IMR-90 (cell line): ENCODE data around the gene MYO7B. TPM values are rescaled to one million over a fixed set of nuclear protein-coding genes. Genes with fewer than 3 reads are reported as not detected.

Experiments
- ATAC-seq: fragments of 200-7000 bp; cut with Tn5 transposase; 2 replicates; pipeline ENCODE4 v1.9.1; 2020; ENCODE audit warnings: low read depth, mild to moderate bottlenecking, moderate library complexity
- BruUV-seq: library from RNA; stranded (reverse); fragments of 400-500 nt; replicated peaks from 2 replicates; lab custom pipeline; 2021; lab: Mats Ljungman, UMichigan
- CTCF ChIA-PET: fragments of 300-600 bp; formaldehyde crosslinking; extraction: SDS; loops from one replicate; lab custom pipeline; 2021; ENCODE audit warnings: antibody characterized with exemption; lab: Yijun Ruan, JAX
- POLR2A ChIA-PET: fragments of 300-600 bp; sonication (Branson Sonifier 250); formaldehyde crosslinking; loops from one replicate; lab custom pipeline; 2022; ENCODE audit warnings: antibody characterized with exemption; ENCODE audit not compliant: unreplicated experiment; lab: Charles Lee
- DNase-seq: peaks from one replicate; pipeline ENCODE4 v3.0.0; 2013
- H2AFZ ChIP-seq: replicated peaks from 2 replicates; pipeline ENCODE3; 2013; ENCODE audit warnings: low read length, mild to moderate bottlenecking; ENCODE audit not compliant: poor library complexity
- H2AK5ac ChIP-seq: 2 replicates; pipeline ENCODE4 v1.6.1; 2013; ENCODE audit warnings: low read depth, low read length, inconsistent platforms
- H2AK9ac ChIP-seq: replicated peaks from 2 replicates; pipeline ENCODE3; 2013; ENCODE audit warnings: mild to moderate bottlenecking, low read depth, low read length, moderate library complexity; ENCODE audit not compliant: poor library complexity
- H2BK120ac ChIP-seq: 2 replicates; pipeline ENCODE4 v1.6.1; 2013; ENCODE audit warnings: low read depth, low read length, inconsistent platforms
- H2BK15ac ChIP-seq: 3 replicates; pipeline ENCODE4 v1.6.1; 2013; ENCODE audit warnings: low read depth, low read length, inconsistent platforms
- H2BK20ac ChIP-seq: 2 replicates; pipeline ENCODE4 v1.6.1; 2013; ENCODE audit warnings: low read depth, mild to moderate bottlenecking, inconsistent platforms, low read length, moderate library complexity
- H2BK5ac ChIP-seq: 2 replicates; pipeline ENCODE4 v1.6.1; 2013; ENCODE audit warnings: mild to moderate bottlenecking, low read depth, low read length, inconsistent platforms; ENCODE audit not compliant: poor library complexity, severe bottlenecking
- H3K14ac ChIP-seq: replicated peaks from 2 replicates; pipeline ENCODE4 v1.6.1; 2013; ENCODE audit warnings: low read depth, low read length, inconsistent platforms
- H3K18ac ChIP-seq: 2 replicates; pipeline ENCODE4 v1.6.1; 2013; ENCODE audit warnings: low read depth, low read length, control low read depth
- H3K23ac ChIP-seq: 2 replicates; pipeline ENCODE4 v1.6.1; 2013; ENCODE audit warnings: low read depth, low read length, inconsistent platforms
- H3K27ac ChIP-seq: 2 replicates; pipeline ENCODE4 v1.5.1; 2013; ENCODE audit warnings: mild to moderate bottlenecking, control low read depth, low read length; ENCODE audit not compliant: insufficient read depth
- H3K27me3 ChIP-seq: 2 replicates; pipeline ENCODE4 v1.6.1; 2013; ENCODE audit warnings: low read length; ENCODE audit not compliant: control insufficient read depth, insufficient read depth
- H3K36me3 ChIP-seq: 2 replicates; pipeline ENCODE4 v1.6.1; 2013; ENCODE audit warnings: low read length, mixed read lengths; ENCODE audit not compliant: control insufficient read depth, insufficient read depth
- H3K4ac ChIP-seq: 2 replicates; pipeline ENCODE4 v1.6.1; 2013; ENCODE audit warnings: low read depth, low read length, inconsistent platforms
- H3K4me1 ChIP-seq: 2 replicates; pipeline ENCODE4 v1.6.1; 2013; ENCODE audit warnings: low read length, mixed read lengths; ENCODE audit not compliant: control insufficient read depth, insufficient read depth
- H3K4me2 ChIP-seq: 2 replicates; pipeline ENCODE4 v1.6.1; 2013; ENCODE audit warnings: low read depth, mild to moderate bottlenecking, control low read depth, low read length, moderate library complexity
- H3K4me3 ChIP-seq: 2 replicates; pipeline ENCODE4 v1.5.1; 2013; ENCODE audit warnings: low read depth, mild to moderate bottlenecking, control low read depth, low read length, moderate library complexity; ENCODE audit not compliant: insufficient read depth
- H3K56ac ChIP-seq: 2 replicates; pipeline ENCODE4 v1.6.1; 2013; ENCODE audit warnings: low read length, inconsistent platforms; ENCODE audit not compliant: insufficient read depth; ENCODE audit errors: extremely low read depth
- H3K79me1 ChIP-seq, 2 experiments: 2 replicates each; pipeline ENCODE4 v1.6.1; 2013; ENCODE audit warnings: low read length in 2 of 2, inconsistent platforms in 1 of 2, low read depth in 1 of 2
- H3K9ac ChIP-seq: 2 replicates; pipeline ENCODE4 v1.6.1; 2013; ENCODE audit warnings: low read depth, low read length, control low read depth
- H3K9me1 ChIP-seq: 2 replicates; pipeline ENCODE4 v1.6.1; 2013; ENCODE audit warnings: low read length, inconsistent platforms; ENCODE audit not compliant: insufficient read depth
- H3K9me3 ChIP-seq: 2 replicates; pipeline ENCODE4 v1.6.1; 2013; ENCODE audit warnings: low read length; ENCODE audit not compliant: control insufficient read depth, insufficient read depth
- H4K20me1 ChIP-seq: 2 replicates; pipeline ENCODE4 v1.6.1; 2013; ENCODE audit warnings: low read length, inconsistent platforms; ENCODE audit not compliant: insufficient read depth
- H4K5ac ChIP-seq: 2 replicates; pipeline ENCODE4 v1.6.1; 2013; ENCODE audit warnings: mild to moderate bottlenecking, low read depth, low read length, control low read depth
- H4K8ac ChIP-seq, 2 experiments: 2 replicates each; pipeline ENCODE4 v1.6.1; 2013; ENCODE audit warnings: low read depth in 2 of 2, low read length in 2 of 2, control low read depth in 1 of 2, inconsistent platforms in 1 of 2
- H4K91ac ChIP-seq: 2 replicates; pipeline ENCODE4 v1.6.1; 2013; ENCODE audit warnings: low read depth, low read length, inconsistent platforms; ENCODE audit not compliant: insufficient read depth
- BHLHE40 ChIP-seq: fragments of 150-350 bp; IDR thresholded peaks from 2 replicates; pipeline ENCODE4 v1.6.1; 2016; ENCODE audit warnings: mild to moderate bottlenecking, low read depth, low read length
- CEBPB ChIP-seq: IDR thresholded peaks from 2 replicates; pipeline ENCODE4 v1.6.1; 2012; ENCODE audit warnings: low read depth, low read length, improper control_type of control experiment
- CHD1 ChIP-seq: IDR thresholded peaks from 2 replicates; pipeline ENCODE4 v1.6.1; 2012; ENCODE audit warnings: low read depth, low read length, improper control_type of control experiment
- CTCF ChIP-seq: conservative IDR thresholded peaks from 2 replicates; pipeline ENCODE4 v1.5.1; 2012; ENCODE audit warnings: mild to moderate bottlenecking, low read depth, low read length, improper control_type of control experiment
- ELK1 ChIP-seq: fragments of 150-350 bp; IDR thresholded peaks from 2 replicates; pipeline ENCODE4 v1.6.1; 2016; ENCODE audit warnings: low read depth, mild to moderate bottlenecking, low read length, moderate library complexity, borderline replicate concordance
- FOS ChIP-seq: fragments of 150-350 bp; IDR thresholded peaks from 2 replicates; pipeline ENCODE4 v1.6.1; 2016; ENCODE audit warnings: low read depth, low read length
- MAFK ChIP-seq: IDR thresholded peaks from 2 replicates; pipeline ENCODE4 v1.6.1; 2012; ENCODE audit warnings: low read depth, low read length, improper control_type of control experiment
- MAZ ChIP-seq: IDR thresholded peaks from 2 replicates; pipeline ENCODE4 v1.6.1; 2012; ENCODE audit warnings: low read depth, mild to moderate bottlenecking, low read length, improper control_type of control experiment, moderate library complexity, borderline replicate concordance
- MXI1 ChIP-seq: IDR thresholded peaks from 2 replicates; pipeline ENCODE4 v1.6.1; 2012; ENCODE audit warnings: low read depth, mild to moderate bottlenecking, low read length, moderate library complexity, borderline replicate concordance
- NFE2L2 ChIP-seq: fragments of 150-350 bp; IDR thresholded peaks from 2 replicates; pipeline ENCODE4 v1.6.1; 2016; ENCODE audit warnings: low read depth, mild to moderate bottlenecking, low read length
- POLR2A ChIP-seq: IDR thresholded peaks from 2 replicates; pipeline ENCODE4 v1.6.1; 2012; ENCODE audit warnings: mild to moderate bottlenecking, low read depth, low read length
- RAD21 ChIP-seq: IDR thresholded peaks from 2 replicates; pipeline ENCODE4 v1.6.1; 2012; ENCODE audit warnings: low read length, improper control_type of control experiment
- RCOR1 ChIP-seq: IDR thresholded peaks from 2 replicates; pipeline ENCODE4 v1.6.1; 2012; ENCODE audit warnings: mild to moderate bottlenecking, low read length, improper control_type of control experiment; ENCODE audit not compliant: insufficient replicate concordance
- RFX5 ChIP-seq: IDR thresholded peaks from 2 replicates; pipeline ENCODE4 v1.8.0; 2012; ENCODE audit warnings: low read depth, mild to moderate bottlenecking, low read length, moderate library complexity
- SMC3 ChIP-seq: fragments of 150-350 bp; IDR thresholded peaks from 2 replicates; pipeline ENCODE4 v1.6.1; 2016; ENCODE audit warnings: low read depth, mild to moderate bottlenecking, antibody characterized with exemption, low read length, moderate library complexity
- USF2 ChIP-seq: fragments of 150-350 bp; IDR thresholded peaks from 2 replicates; pipeline ENCODE4 v1.6.1; 2017; ENCODE audit warnings: mild to moderate bottlenecking, antibody characterized with exemption, low read length, low read depth
- WGBS, 2 experiments: methylation state at CpG; one replicate each; pipeline versions ENCODE4 v1.1.5 to v1.1.7; 2013; ENCODE audit warnings: missing lambda C conversion rate in 2 of 2; ENCODE audit not compliant: insufficient read length in 1 of 2; ENCODE audit errors: extremely low coverage in 2 of 2; 5-methylcytosine and 5-hydroxymethylcytosine counted together
- dilution Hi-C: fragments of 300-500 bp; cut with HindIII; formaldehyde crosslinking; loops from one replicate; pipeline ENCODE4 v1.14.3; 2018; ENCODE audit warnings: low sequenced_read_pairs; ENCODE audit not compliant: unreplicated experiment
- in situ Hi-C: fragments of 300-500 bp; cut with MboI; formaldehyde crosslinking; loops from 3 replicates; pipeline ENCODE4 v1.14.3; 2019; ENCODE audit warnings: low sequenced_read_pairs, inconsistent platforms, mixed read lengths
- intact Hi-C: fragments of 100-400 bp; cut with micrococcal nuclease; formaldehyde crosslinking; loops from 2 replicates; pipeline ENCODE4 v1.10.0; 2022
- polyA plus RNA-seq, 3 experiments: library from polyadenylated mRNA; depleted of rRNA; stranded (reverse); fragments of >200 nt; gene quantifications; 2 replicates each; pipeline ENCODE4 v1.2.3, GENCODE V29; 2012; ENCODE audit warnings: low replicate concordance in 1 of 3
- total RNA-seq: library from RNA; depleted of rRNA; stranded (reverse); fragments of >200 nt; gene quantifications from 2 replicates; pipeline ENCODE4 v1.2.3, GENCODE V29; 2012

The MYO7B gene
- total and polyA plus RNA-seq, 2 of the 4 experiments (the other 2 are of a cell fraction), result 0.18 to 0.46 TPM

GRCh38 chr2:127545189-127545588 lies 9.7 kb downstream of the MYO7B start:
- H2BK20ac ChIP-seq, result no peak overlapping the region

More at GRCh38 chr2:127545189-127545588, 9.7 kb downstream of the MYO7B start:
- no peak overlapping the region for H3K18ac ChIP-seq
- H2BK120ac ChIP-seq, result no peak overlapping the region
- H3K27me3 ChIP-seq, result peaks cover 51% of the 10 kb centered on the region
- POLR2A ChIA-PET, result no interaction called here
- BruUV-seq, result no TSS peak
- no peak overlapping the region for H3K23ac ChIP-seq
- DNase-seq (no peak), ATAC-seq (no peak)
- H2BK15ac ChIP-seq, result no peak overlapping the region
- H3K9me3 ChIP-seq, result no peaks in the 10 kb centered on the region
- dilution Hi-C loops, result no loop called here
- intact Hi-C loops, result no loop called here
- H3K27ac ChIP-seq, result no peak overlapping the region
- H3K9me1 ChIP-seq, result peaks cover 3% of the 10 kb centered on the region; the same call in 1 of the 2 replicates
- H4K20me1 ChIP-seq, result no peaks in the 10 kb centered on the region
- no peak overlapping the region for H4K91ac ChIP-seq
- peak overlapping the region; percentile 64 for H2AFZ ChIP-seq
- H3K14ac ChIP-seq, result no peak overlapping the region
- no peaks in the 10 kb centered on the region for H3K36me3 ChIP-seq
- no peak overlapping the region for H2AK9ac ChIP-seq
- H3K4me1 ChIP-seq, result no peaks in the 10 kb centered on the region
- in situ Hi-C loops, result no loop called here
- no peak overlapping the region for H3K4me3 ChIP-seq
- no peak overlapping the region for H4K8ac ChIP-seq
- H3K79me1 ChIP-seq, result no peaks in the 10 kb centered on the region
- H3K4me2 ChIP-seq, result no peak overlapping the region
- no peak overlapping the region for H3K56ac ChIP-seq
- H3K9ac ChIP-seq, result no peak overlapping the region
- no peak for TF ChIP-seq RCOR1
- TF ChIP-seq RAD21, result no peak
- no peak for TF ChIP-seq BHLHE40
- no peak for TF ChIP-seq CHD1
- no peak for TF ChIP-seq RFX5
- TF ChIP-seq ELK1, result no peak
- TF ChIP-seq FOS, result no peak
- TF ChIP-seq NFE2L2, result no peak
- TF ChIP-seq MXI1, result no peak
- no peak for TF ChIP-seq USF2
- TF ChIP-seq SMC3, result no peak
- no peak for TF ChIP-seq CTCF
- TF ChIP-seq MAZ, result no peak
- no peak for TF ChIP-seq CEBPB
- TF ChIP-seq MAFK, result no peak
- TF ChIP-seq POLR2A, result no peak
- WGBS, 2 experiments, result no CpG with 5 or more reads among the region's 6 CpGs
- H3K4ac ChIP-seq, result no peak overlapping the region
- H2AK5ac ChIP-seq, result no peak overlapping the region
- CTCF ChIA-PET, result no interaction called here
- H2BK5ac ChIP-seq, result no peak overlapping the region
- H4K5ac ChIP-seq, result no peak overlapping the region
